Glutamatergic neuron (in vitro differentiated cells): Measurements from ENCODE around the gene OR2K2. TPM values are rescaled to one million over a fixed set of nuclear protein-coding genes. Genes with fewer than 3 reads are reported as not detected.

ENCODE experiments used
- DNase-seq: peaks from one replicate; pipeline ENCODE4 v3.0.0; 2022
- H3K27ac Mint-ChIP-seq: one replicate; pipeline ENCODE4 v1.8.0; 2020; ENCODE audit warnings: mild to moderate bottlenecking, mixed read lengths, inconsistent platforms; ENCODE audit not compliant: unreplicated experiment
- H3K27me3 Mint-ChIP-seq: one replicate; pipeline ENCODE4 v1.8.0; 2020; ENCODE audit warnings: mild to moderate bottlenecking, moderate library complexity, mixed read lengths, inconsistent platforms; ENCODE audit not compliant: unreplicated experiment
- H3K36me3 Mint-ChIP-seq: one replicate; pipeline ENCODE4 v1.8.0; 2020; ENCODE audit warnings: mild to moderate bottlenecking, mixed read lengths, inconsistent platforms; ENCODE audit not compliant: unreplicated experiment
- H3K4me1 Mint-ChIP-seq: one replicate; pipeline ENCODE4 v1.8.0; 2020; ENCODE audit warnings: mild to moderate bottlenecking, low read depth, mixed read lengths, inconsistent platforms; ENCODE audit not compliant: unreplicated experiment
- H3K4me3 Mint-ChIP-seq: one replicate; pipeline ENCODE4 v1.8.0; 2020; ENCODE audit warnings: mild to moderate bottlenecking, mixed read lengths, inconsistent platforms; ENCODE audit not compliant: unreplicated experiment
- H3K9me3 Mint-ChIP-seq: one replicate; pipeline ENCODE4 v1.8.0; 2020; ENCODE audit warnings: mild to moderate bottlenecking, moderate library complexity, mixed read lengths, inconsistent platforms; ENCODE audit not compliant: unreplicated experiment
- CTCF ChIP-seq: fragments of 200-600 bp; sonication (generic); IDR thresholded peaks from one replicate; pipeline ENCODE4 v1.5.0; 2021; ENCODE audit not compliant: partially characterized antibody, unreplicated experiment
- long read RNA-seq: library from polyadenylated mRNA; unstranded; transcript quantifications from one replicate; pipeline ENCODE4 v2.0.0, GENCODE V29; 2020; ENCODE audit not compliant: unreplicated experiment
- total RNA-seq: library from RNA; stranded (reverse); fragmentation: NEBNext Ultra II Directional; extraction: Animal tissue kit (Norgen Biotek cat#: 25700); gene quantifications from one replicate; pipeline ENCODE4 v1.2.1, GENCODE V29; 2021; ENCODE audit not compliant: unreplicated experiment

The OR2K2 gene
- total RNA-seq = not detected
- long read RNA-seq = 0 reads

- H3K27me3 Mint-ChIP-seq = peaks cover 2% of the 10 kb centered on the region
- TF ChIP-seq CTCF = no peak
- H3K4me3 Mint-ChIP-seq = no peak within 1 kb of the TSS
- no peak within 1 kb of the TSS for H3K27ac Mint-ChIP-seq
- no peak for DNase-seq
- H3K4me1 Mint-ChIP-seq = no peaks in the 10 kb centered on the region
- H3K9me3 Mint-ChIP-seq = no peaks in the 10 kb centered on the region
- H3K36me3 Mint-ChIP-seq = no peaks in the 10 kb centered on the region
These were observed at the start of gene OR2K2 for GRCh38 chr9:111330124-111330523. Gene OR2K2 (minus strand): TSS chr9:111330224. CDS start chr9:111328433, 1,791 bp downstream.

GRCh38 chr9:111375817-111376564 lies 46.0 kb upstream of the OR2K2 start:
- Mint-ChIP-seq H3K27me3 (no peaks in the 10 kb centered on the region), H3K4me1 (no peaks in the 10 kb centered on the region), H3K4me3 (no peak overlapping the region), H3K27ac (no peak overlapping the region), H3K36me3 (peaks cover 4% of the 10 kb centered on the region), H3K9me3 (no peaks in the 10 kb centered on the region)
- no peak for TF ChIP-seq CTCF
- DNase-seq = no peak

GRCh38 chr9:111375062-111375461 lies 45.0 kb upstream of the OR2K2 start:
- no peak overlapping the region for H3K4me3 Mint-ChIP-seq
- DNase-seq = no peak
- no peaks in the 10 kb centered on the region for H3K4me1 Mint-ChIP-seq
- no peak overlapping the region for H3K27ac Mint-ChIP-seq
- TF ChIP-seq CTCF = no peak
- H3K9me3 Mint-ChIP-seq = no peaks in the 10 kb centered on the region
- H3K27me3 Mint-ChIP-seq = no peaks in the 10 kb centered on the region
- H3K36me3 Mint-ChIP-seq = peaks cover 4% of the 10 kb centered on the region

- DNase-seq = no peak
- Mint-ChIP-seq H3K4me1 (no peaks in the 10 kb centered on the region), H3K4me3 (no peak overlapping the region)
These were observed 42.3 kb upstream of the OR2K2 start for GRCh38 chr9:111372297-111372696.

More at GRCh38 chr9:111372297-111372696, 42.3 kb upstream of the OR2K2 start:
- Mint-ChIP-seq H3K36me3 (no peaks in the 10 kb centered on the region), H3K27ac (no peak overlapping the region), H3K9me3 (no peaks in the 10 kb centered on the region), H3K27me3 (peaks cover 2% of the 10 kb centered on the region)
- no peak for TF ChIP-seq CTCF
